WERI-Rb-1 (cell line): ENCODE data around the gene MYOM1.

Experiments used
- DNase-seq: peaks from one replicate; pipeline ENCODE4 v3.0.0-alpha.2; 2020
- H3K27ac ChIP-seq: fragments of 250-450 bp; sonication (Bioruptor Pico); 2 replicates; pipeline ENCODE4 v1.5.1; 2020; ENCODE audit warnings: mild to moderate bottlenecking, moderate library complexity
- H3K27me3 ChIP-seq: fragments of 250-450 bp; sonication (Bioruptor Pico); 2 replicates; pipeline ENCODE4 v1.5.1; 2021; ENCODE audit warnings: mild to moderate bottlenecking, low read depth, moderate library complexity; ENCODE audit not compliant: insufficient read depth, severe bottlenecking
- H3K36me3 ChIP-seq: fragments of 250-450 bp; sonication (Bioruptor Pico); 2 replicates; pipeline ENCODE4 v1.5.1; 2020; ENCODE audit warnings: mild to moderate bottlenecking, moderate library complexity
- H3K4me3 ChIP-seq: 2 replicates; pipeline ENCODE4 v1.5.1; 2011; ENCODE audit warnings: low read depth, mild to moderate bottlenecking, control low read depth, low read length
- H3K9me3 ChIP-seq: fragments of 250-450 bp; sonication (Bioruptor Pico); 2 replicates; pipeline ENCODE4 v1.5.1; 2021; ENCODE audit warnings: mild to moderate bottlenecking, moderate library complexity; ENCODE audit not compliant: severe bottlenecking
- CTCF ChIP-seq: IDR thresholded peaks from 2 replicates; pipeline ENCODE4 v1.5.1; 2011; ENCODE audit warnings: low read depth, mild to moderate bottlenecking, control low read depth, inconsistent platforms, low read length

MYOM1 gene

GRCh38 chr18:3251963-3252277 is 32.2 kb upstream of the MYOM1 start:
- H3K27ac ChIP-seq, result no peak overlapping the region

GRCh38 chr18:3251249-3251962 is 31.6 kb upstream of the MYOM1 start:
- no peak for DNase-seq
- Histone ChIP-seq H3K27me3 (no peaks in the 10 kb centered on the region), H3K27ac (no peak overlapping the region), H3K9me3 (no peaks in the 10 kb centered on the region), H3K4me3 (no peak overlapping the region), H3K36me3 (peaks cover 30% of the 10 kb centered on the region)
- no peak for TF ChIP-seq CTCF

More at GRCh38 chr18:3251963-3252277, 32.2 kb upstream of the MYOM1 start:
- no peak for TF ChIP-seq CTCF
- no peaks in the 10 kb centered on the region for H3K9me3 ChIP-seq
- no peak for DNase-seq
- H3K27me3 ChIP-seq, result no peaks in the 10 kb centered on the region
- peaks cover 36% of the 10 kb centered on the region for H3K36me3 ChIP-seq
- H3K4me3 ChIP-seq, result no peak overlapping the region

GRCh38 chr18:3250237-3251107 is 30.7 kb upstream of the MYOM1 start:
- Histone ChIP-seq H3K9me3 (no peaks in the 10 kb centered on the region), H3K27ac (no peak overlapping the region), H3K4me3 (no peak overlapping the region), H3K36me3 (peaks cover 23% of the 10 kb centered on the region), H3K27me3 (no peaks in the 10 kb centered on the region)
- TF ChIP-seq CTCF, result no peak
- no peak for DNase-seq

- H3K27ac ChIP-seq, result no peak overlapping the region
- no peak for DNase-seq
- H3K4me3 ChIP-seq, result peak overlapping the region; percentile 91; the same call in 1 of the 2 replicates
- peaks cover 10% of the 10 kb centered on the region for H3K36me3 ChIP-seq
- no peak for TF ChIP-seq CTCF
- no peaks in the 10 kb centered on the region for H3K27me3 ChIP-seq
- H3K9me3 ChIP-seq, result no peaks in the 10 kb centered on the region
Measured at GRCh38 chr18:3248658-3249359, 29.0 kb upstream of the MYOM1 start.

GRCh38 chr18:3248062-3248657 is 28.4 kb upstream of the MYOM1 start:
- no peaks in the 10 kb centered on the region for H3K9me3 ChIP-seq
- no peak for TF ChIP-seq CTCF
- peak overlapping the region; percentile 91 for H3K4me3 ChIP-seq
- H3K27me3 ChIP-seq, result no peaks in the 10 kb centered on the region
- peaks cover 3% of the 10 kb centered on the region for H3K36me3 ChIP-seq
- no peak for DNase-seq
- H3K27ac ChIP-seq, result peak overlapping the region; percentile 88
